HG03558 (cell line): ENCODE data around the gene STEAP2.
A peak's percentile ranks its signal among the peaks of the same experiment; 100 is the strongest.
"Not testable (repeated sequence)": the region's sequence is repeated elsewhere in the genome, so short reads cannot be mapped to it uniquely, and the experiment has no call there.

Experiments used
- ATAC-seq: cut with Tn5 transposase; IDR thresholded peaks from one replicate; pipeline ENCODE4 v1.9.1; 2021; ENCODE audit warnings: moderate number of reproducible peaks; ENCODE audit not compliant: unreplicated experiment; ENCODE audit errors: extremely low read depth

STEAP2 gene

DNA sequence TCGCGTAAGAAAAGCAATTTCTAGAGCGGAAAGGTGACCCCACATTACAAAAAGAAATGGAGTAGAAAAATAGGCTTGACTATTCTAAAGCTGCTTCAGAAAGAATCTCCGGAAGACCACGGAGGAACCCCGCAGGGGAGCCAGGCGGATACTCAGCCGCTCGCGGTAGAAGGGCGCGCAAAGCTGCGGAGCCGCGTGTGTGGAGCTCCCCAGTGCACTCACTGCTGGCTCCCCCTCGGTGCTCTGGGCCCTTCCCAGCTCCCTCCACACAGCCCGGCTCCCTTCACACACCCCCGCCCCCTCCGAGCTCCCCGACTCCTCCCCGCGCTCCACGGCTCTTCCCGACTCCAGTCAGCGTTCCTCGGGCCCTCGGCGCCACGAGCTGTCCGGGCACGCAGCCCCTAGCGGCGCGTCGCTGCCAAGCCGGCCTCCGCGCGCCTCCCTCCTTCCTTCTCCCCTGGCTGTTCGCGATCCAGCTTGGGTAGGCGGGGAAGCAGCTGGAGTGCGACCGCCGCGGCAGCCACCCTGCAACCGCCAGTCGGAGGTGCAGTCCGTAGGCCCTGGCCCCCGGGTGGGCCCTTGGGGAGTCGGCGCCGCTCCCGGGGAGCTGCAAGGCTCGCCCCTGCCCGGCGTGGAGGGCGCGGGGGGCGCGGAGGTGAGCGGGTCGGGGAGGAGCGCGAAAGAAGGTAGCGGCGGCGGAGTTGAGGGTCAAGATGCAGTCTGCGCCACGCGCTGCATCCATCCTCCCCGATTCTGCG is at the start of gene STEAP2:
STEAP2 (plus strand) TSS at position 350 of the 758 bp plus-strand sequence. CDS start 13,343 bp downstream, outside the sequence.
- ATAC-seq, result peak; percentile 73

DNA sequence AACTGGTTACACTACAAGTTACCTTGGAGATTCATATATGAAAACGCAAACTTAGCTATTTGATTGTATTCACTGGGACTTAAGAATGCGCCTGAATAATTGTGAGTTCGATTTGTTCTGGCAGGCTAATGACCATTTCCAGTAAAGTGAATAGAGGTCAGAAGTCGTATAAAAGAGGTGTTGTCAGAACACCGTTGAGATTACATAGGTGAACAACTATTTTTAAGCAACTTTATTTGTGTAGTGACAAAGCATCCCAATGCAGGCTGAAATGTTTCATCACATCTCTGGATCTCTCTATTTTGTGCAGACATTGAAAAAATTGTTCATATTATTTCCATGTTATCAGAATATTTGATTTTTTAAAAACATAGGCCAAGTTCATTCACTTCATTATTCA is 48.0 kb upstream of the STEAP2 start:
- no peak for ATAC-seq

DNA sequence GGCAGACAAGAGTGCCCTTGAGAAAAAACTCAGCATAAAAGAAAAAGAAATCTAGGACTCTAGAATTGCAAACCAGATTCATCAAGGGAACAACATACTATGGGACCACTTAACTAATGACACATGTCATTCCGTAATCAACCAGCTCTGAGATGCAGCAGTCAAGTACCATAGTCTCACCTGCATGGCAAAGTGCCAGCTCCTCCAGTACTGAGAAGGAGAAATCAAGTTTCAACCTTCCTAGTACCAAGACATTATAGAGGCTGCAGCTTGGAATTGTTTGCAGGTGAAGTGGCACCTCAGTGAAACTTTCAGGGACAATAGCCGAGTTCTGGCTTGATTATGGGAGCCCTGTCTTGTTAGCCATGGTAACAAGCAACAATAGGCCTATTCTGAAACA is 45.8 kb upstream of the STEAP2 start:
- no peak for ATAC-seq

DNA sequence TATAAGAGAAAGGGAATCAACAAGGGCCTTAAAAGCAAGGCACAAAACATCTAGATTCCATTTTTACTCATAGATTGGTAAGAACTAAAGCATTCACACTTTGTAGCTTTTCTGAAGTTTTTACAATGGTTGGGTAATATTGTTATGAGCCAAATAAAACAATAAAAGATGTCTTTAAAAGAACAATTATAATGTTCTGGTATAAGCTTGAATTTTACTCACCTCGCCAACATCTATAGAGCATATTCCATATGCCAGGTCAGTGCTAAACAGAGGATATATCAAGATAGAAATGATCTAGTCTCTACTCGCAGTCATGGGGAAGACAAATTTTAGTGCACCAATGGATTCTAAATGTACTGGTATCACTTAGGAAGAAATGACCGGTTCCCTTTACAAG is 45.4 kb upstream of the STEAP2 start:
- no peak for ATAC-seq

DNA sequence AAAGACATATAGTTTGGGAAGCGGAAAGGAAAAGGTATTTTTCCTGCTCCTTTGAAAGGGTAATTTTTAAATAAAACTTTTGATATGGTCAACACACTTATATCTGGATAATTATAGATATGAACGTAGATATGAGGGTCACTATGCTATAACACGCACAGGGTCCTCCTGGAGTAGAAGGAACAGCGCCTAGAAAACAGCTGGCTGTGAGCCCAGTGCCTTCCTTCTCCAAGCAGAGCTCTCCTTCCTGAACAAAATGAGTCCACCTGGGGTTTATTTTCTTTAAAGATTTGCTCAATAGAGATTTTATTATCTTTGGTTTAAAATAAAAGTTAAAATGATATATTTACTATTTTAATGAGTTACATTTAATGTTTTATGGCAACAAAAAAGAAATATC is 44.2 kb upstream of the STEAP2 start:
- ATAC-seq, result no peak

DNA sequence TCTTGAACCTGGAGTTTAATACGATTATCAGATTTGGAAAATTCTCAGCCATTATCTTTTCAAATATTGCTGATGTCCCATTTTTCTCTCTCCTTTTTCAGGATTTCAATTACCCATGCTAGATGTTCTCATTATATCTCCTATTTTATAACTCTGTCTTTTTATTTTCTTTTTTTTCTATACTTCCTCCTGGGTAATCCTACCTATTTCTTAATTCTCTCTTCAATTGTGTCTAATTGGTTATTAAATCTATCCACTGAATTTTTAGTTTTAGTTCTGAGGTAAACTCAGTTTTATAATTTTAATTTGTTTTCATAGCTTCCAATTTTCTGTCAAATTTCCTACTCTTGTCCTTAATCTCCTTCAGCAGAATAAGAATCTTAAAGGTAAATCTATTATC is 41.6 kb upstream of the STEAP2 start:
- no peak for ATAC-seq

DNA sequence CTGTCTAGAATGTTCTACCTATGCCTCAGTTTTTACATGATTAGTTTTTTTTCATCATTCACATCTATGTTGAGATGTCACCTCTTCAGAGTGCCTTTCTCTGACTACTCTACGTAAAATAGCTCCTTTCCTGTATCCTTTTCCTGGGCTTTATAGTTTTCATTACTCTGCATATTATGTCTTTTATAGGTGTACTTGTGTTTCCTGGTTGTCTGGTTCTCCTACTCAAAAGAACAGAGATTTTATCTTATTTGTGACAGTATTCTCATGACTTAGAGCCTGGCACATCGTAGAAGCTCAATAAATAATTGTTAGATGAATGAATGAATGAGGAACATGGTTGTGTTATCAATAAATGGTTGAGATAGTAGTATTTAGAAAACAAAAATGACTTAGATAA is 39.4 kb upstream of the STEAP2 start:
- ATAC-seq, result no peak

DNA sequence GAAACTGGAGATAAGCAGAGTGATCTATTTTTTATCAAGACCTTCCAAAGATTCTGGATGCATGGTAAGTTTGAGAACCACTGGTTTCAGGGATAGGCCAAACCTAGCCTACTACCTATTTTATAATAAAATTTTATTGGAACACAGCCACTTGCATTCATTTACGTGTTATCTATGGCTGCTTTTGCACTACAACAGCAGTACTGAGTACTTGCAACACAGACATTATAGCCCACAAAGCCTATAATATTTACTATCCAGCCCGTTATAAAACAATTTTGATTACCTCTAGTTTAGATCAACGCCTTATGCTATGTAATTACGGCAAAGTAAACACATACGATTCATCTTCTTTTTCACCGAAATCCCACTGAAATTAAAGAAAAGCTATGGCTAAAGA is 38.9 kb upstream of the STEAP2 start:
- no peak for ATAC-seq

DNA sequence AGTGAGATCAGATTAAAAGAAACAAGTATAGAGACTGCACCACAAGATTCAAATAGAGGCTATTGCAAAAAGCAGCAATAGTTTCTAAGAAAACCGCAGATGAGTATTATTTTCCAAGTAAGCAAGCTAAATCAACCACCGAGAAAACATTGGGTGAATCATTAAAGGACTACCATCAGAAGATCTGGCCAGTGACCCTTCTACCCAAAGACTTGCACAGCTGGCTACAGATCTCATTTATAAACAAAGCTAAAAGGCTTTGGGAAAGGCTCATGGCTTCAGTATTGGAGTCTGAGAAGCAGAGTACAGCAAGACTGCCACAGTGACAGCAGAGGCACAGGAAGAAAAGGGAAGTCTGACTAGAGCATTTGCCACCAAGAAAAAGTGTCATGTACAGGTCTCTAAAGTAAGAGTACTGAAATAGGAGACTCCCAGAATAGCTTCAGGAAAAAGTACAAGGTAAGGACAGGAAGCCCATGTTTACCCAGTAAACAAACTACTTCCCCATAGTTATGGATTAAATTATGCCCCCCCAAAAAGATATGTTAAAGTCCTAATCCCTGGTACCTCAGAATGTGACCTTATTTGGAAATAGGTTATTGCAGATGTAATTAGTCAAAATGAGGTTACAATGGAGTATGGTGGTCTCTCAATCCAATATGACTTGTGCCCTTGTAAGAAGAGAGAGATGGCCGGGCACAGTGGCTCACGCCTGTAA is 38.3 kb upstream of the STEAP2 start:
- peak; percentile 95 for ATAC-seq

DNA sequence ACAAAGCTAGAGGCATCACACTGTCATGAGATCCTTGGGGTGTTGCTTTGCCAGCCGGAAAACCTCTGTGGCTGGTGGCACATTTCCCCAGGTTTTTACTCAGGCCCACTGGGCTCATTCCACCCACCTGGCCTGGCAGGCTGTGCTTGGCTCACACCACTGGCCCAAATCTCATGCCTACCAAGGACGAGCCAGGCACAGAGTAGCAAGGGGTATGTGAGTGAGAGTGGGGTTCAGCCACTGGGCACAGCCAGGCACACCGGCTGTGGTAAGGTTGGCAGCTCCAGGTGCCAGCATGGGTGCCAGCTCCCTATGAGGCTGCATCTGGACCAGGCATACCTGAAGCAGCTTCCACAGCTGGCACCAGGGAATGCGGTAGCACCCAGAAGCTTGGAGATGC is 35.9 kb upstream of the STEAP2 start:
- ATAC-seq, result no peak

DNA sequence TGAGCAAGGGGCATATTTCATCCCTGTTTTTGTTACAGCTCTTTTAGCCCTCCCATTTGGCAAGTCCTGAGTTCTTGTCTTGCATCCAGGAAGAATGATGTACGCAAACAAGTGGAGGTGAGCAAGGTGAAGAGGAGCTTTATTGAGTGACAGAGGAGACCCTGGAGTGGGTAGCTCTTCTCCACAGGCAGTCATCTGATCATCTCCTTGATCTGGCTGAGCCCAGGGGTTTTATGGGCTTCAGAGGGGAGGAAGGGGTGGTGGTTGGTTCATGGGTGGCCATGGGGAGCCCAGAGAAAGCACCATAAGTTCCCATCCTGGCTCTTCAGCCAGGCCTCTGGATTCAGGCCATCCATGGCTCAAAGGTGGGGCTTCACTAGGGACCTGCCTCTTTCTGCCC is 35.3 kb upstream of the STEAP2 start:
- ATAC-seq, result no peak

DNA sequence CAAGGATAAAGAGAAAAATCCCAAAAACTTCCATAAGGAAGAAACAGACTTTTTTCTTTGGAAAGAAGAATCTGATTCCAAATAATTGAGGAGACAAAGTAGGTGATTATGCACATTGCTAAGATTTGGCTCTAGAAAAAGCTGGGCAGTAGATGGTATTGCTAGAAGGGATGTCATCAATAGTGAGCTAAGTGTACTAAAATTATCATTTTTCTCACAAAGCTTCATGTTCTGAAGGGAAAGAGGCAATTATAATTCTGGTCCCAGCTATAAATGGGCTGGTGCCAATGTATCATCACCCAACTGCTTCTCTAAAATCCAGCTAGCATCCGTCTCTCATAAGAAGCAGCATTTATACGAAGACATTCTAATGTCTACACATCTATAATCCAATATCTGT is 33.4 kb upstream of the STEAP2 start:
- ATAC-seq, result no peak

DNA sequence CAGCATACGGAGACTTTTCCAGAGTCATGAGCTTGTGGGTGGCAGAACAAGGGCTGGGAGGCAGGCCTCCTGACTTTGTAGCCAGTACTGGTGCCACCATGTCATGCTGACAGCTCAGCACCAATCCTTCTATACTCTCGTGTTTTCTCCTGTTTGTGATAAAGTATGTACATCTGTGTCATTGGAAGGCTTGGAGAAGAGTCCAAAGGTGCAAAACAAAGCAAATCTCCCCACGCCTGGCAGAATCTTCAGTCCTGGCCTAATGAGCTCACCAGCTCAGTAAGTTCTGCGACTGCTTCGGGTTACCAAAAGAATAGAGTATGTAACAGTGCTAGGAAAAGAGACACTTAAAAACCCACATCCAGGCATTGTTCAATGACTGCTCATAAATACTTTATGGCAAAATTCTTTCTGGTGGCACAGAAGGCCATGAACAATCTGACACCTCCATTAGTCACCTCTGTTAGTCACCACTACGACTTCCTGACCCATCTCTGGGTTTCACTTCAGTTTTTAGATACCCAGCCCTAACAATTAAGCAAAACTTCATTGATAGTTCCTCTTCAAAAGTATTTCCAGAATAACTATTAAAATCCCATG is 32.8 kb upstream of the STEAP2 start:
- ATAC-seq, result peak; percentile 97

DNA sequence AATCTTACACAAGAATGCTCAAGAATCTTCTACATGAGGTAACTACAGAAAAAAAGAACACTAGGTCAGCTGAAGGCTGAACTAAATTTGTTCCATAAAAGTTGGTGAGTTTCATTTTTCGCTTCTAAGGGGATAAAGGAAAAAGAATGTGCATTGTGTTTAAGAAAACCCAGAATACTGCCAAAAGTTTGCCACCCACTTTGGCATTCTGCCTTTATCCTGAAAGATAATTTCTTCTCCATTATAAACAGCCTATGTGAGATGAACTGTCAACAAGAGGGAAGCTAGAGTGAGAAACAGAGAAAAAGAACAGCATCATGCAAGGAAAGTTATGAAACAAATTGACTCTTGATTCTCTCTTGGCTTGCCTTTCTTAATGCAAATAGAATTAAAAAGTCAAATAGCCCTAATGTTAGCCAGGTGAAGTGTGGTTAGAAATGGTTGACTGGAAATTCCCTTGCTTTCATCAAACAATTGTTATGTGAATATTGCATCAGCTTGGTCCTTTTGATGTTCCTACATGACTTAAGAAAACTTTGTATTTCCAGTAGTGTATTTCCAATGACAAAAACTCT is 31.4 kb upstream of the STEAP2 start:
- no peak for ATAC-seq

DNA sequence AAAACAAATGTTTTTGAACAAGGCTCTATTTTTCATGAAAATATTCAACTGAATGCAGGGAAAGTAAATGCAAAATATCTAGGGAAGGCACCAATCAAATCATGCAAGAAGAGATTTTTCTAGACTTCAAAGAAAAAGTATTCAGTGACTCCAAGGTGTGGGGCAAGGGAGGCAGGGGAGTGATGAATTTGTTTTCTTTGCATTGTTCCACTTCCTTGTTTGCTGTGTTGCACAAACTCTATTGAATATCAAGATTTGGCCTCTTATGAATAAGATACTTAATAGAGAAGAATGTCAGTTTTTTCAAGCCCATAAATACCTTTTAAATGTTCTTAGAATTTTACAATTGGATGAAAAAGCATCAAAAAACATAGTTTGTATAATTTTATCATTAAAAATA is 30.9 kb upstream of the STEAP2 start:
- ATAC-seq, result no peak

DNA sequence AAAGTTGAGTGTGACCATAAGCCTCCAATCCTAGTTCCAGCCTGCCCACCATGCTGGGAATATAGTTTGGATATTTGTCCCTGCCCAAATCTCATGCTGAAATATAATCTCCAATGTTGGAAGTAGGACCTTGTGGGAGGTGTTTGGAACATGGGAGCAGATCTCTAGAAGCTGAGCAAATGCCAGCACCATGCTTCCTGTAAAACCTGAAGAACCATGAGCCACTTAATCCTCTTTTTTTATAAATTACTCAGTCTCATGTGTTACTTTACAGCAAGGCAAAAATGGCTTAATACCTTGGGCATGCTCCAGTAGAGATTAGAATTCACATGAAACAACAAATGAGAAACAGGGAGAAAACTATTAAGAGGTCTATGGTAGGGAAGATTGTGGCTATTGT is 30.1 kb upstream of the STEAP2 start:
- no peak for ATAC-seq

DNA sequence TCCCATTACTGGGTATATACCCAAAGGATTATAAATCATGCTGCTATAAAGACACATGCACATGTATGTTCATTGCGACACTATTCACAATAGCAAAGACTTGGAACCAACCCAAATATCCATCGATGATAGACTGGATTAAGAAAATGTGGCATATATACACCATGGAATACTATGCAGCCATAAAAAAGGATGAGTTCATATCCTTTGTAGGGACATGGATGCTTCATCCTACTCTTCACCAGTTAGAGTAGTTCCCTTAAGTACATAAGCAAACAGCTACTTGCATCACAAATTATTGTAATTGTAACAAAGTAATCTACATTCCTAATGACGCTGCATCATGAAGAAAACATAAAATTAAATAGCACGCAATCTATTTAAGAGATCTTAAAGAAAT is 25.2 kb upstream of the STEAP2 start:
- not testable (repeated sequence) for ATAC-seq

DNA sequence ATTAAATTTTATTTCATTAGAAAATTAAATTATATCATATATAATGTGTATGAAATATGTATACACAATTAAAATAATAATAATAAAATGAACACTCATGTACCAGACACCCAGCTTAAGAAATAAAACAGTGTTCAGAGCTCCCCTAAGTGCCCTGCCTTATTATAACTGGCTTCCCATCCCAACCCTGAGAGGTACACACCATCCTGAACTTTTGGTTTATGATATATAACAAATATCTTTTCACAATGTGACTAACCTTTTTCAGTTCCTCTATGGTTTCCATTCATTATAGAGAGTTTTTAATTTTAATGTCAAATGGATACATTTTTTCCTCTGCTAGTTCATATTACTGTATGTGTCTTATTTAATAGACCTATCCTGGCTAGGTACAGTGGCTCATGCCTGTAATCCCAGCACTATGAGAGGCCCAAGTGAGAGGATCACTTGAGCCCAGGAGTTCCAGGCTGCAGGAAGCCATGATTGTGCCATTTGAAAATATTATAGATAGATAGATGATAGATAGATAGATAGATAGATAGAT is 24.0 kb upstream of the STEAP2 start:
- ATAC-seq, result no peak

DNA sequence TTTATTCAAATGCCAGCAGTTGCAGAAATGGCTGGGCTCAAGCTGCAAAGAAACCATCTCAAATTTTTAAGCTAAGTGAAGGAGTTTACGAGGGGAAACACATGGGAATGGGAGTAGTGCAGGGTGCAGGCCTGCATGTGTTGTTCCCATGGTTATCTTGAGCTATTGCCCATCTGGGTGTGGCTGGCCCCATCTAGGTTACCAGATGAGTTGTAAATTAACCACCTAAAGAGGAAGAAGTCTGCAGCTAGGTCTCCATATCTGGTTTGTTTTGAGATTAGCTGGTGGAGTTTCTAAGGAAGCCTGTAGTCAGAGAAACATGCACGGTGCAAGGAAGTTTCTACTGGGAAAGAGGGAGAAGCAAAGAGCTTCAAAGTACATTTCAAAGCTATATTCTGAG is 23.3 kb upstream of the STEAP2 start:
- peak; percentile 72 for ATAC-seq

DNA sequence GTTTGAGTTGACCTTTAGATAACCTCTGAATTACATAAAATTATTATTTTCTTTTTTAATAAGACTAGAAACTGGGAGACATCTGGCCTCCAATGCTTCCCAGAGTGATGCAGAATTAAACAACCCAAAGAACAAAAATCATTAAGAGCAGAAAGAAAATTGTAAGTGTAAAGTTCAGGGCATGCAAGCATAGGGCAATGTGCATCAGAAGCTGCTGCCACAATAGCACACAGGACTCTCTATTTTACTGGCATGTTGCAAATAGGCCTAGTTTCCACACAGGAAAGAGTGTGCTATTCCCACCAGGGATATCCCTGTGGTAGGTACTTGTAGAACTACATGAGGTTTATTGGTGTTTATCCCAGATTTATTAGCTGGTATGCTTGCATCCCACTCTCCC is 20.5 kb upstream of the STEAP2 start:
- no peak for ATAC-seq

DNA sequence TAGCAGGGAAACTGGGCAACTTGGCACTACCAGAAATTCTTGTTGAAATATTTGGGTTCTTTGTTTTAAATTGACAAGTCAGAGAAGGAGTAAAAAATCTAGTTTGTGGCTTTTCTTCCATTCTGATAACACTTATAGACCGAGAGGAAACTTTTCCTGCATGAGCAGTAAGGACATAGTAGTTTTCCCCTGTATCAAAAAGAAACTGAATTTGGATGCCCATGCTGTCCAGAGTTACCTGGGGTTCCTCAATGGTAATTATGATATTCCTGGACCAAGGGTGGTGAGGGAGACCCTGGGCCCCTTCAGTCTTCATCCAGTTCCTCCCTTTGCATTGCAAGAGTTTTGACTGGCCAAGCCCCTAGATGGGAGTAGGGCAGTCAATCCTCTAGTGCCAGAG is 19.9 kb upstream of the STEAP2 start:
- no peak for ATAC-seq
